ENCODE measurements around the gene NRXN3.

Gene NRXN3

GRCh38 chr14:79740066-79740601, 1570.0 kb downstream of the NRXN3 start:
- TF ChIP-seq CTCF (IDR thresholded peaks at IDR 0.05) = no peak

- TF ChIP-seq CTCF (IDR thresholded peaks at IDR 0.05) = no peak
These were observed 1572.0 kb downstream of the NRXN3 start for GRCh38 chr14:79742142-79742541.

GRCh38 chr14:79745046-79745445, 1574.9 kb downstream of the NRXN3 start:
- no peak for TF ChIP-seq CTCF (IDR thresholded peaks at IDR 0.05)

GRCh38 chr14:79749065-79749464, 1578.9 kb downstream of the NRXN3 start:
- TF ChIP-seq CTCF (IDR thresholded peaks at IDR 0.05) = no peak

- no peak for TF ChIP-seq CTCF (IDR thresholded peaks at IDR 0.05)
These were observed 1588.8 kb downstream of the NRXN3 start for GRCh38 chr14:79758985-79759384.

GRCh38 chr14:79764323-79764722, 1594.2 kb downstream of the NRXN3 start:
- TF ChIP-seq CTCF (IDR thresholded peaks at IDR 0.05) = no peak

- TF ChIP-seq CTCF (IDR thresholded peaks at IDR 0.05) = no peak
These were observed 1596.3 kb downstream of the NRXN3 start for GRCh38 chr14:79766511-79766910.

- TF ChIP-seq CTCF (IDR thresholded peaks at IDR 0.05) = no peak
These were observed 1597.1 kb downstream of the NRXN3 start for GRCh38 chr14:79767251-79767650.

All from LNCAP (cell line).